HepG2 (cell line): ENCODE data around the gene COL26A1. TPM values are rescaled to one million over a fixed set of nuclear protein-coding genes. Genes with fewer than 3 reads are reported as not detected.

ENCODE experiments used
- ATAC-seq: fragments of 200-7000 bp; cut with Tn5 transposase; 3 replicates; pipeline ENCODE4 v1.9.1; 2020; ENCODE audit warnings: mild to moderate bottlenecking, moderate library complexity
- BruUV-seq: library from RNA; stranded (reverse); fragments of 400-500 nt; replicated peaks from 2 replicates; lab custom pipeline; 2021; lab: Mats Ljungman, UMichigan
- CTCF ChIA-PET: fragments of 300-600 bp; formaldehyde crosslinking; extraction: SDS; loops from one replicate; lab custom pipeline; 2021; ENCODE audit warnings: low total read pairs, inconsistent platforms, low intra/inter-chr PET ratio; lab: Yijun Ruan, JAX
- POLR2A ChIA-PET: fragments of 350-600 bp; sonication (Branson Sonifier 250); formaldehyde crosslinking; loops from one replicate; lab custom pipeline; 2020; ENCODE audit warnings: antibody characterized with exemption, inconsistent platforms; lab: Yijun Ruan, JAX
- DNase-seq: peaks from one replicate; pipeline ENCODE4 v3.0.0-alpha.2; 2015; ENCODE audit warnings: low spot score
- FAIRE-seq: peaks from 3 replicates; lab custom pipeline; 2011; peaks lifted over from hg19 to GRCh38; lab: Jason Lieb, UNC
- H2AFZ ChIP-seq: one replicate; pipeline ENCODE4 v1.6.1; 2011; ENCODE audit warnings: low read length, inconsistent platforms
- H3K27ac ChIP-seq: fragments of 300-600 bp; 3 replicates; pipeline ENCODE4 v1.8.0; 2011; ENCODE audit warnings: mixed run types, mild to moderate bottlenecking, mixed read lengths, low read length, inconsistent platforms; ENCODE audit not compliant: insufficient read depth; ENCODE audit errors: extremely low read length
- H3K27me3 ChIP-seq, 2 experiments: fragments of 200-600 bp in 1 of 2; 2 replicates in 1 of 2; 3 replicates in 1 of 2; pipeline versions ENCODE4 v1.6.0 to v1.8.0; 2011; ENCODE audit warnings: low read length in 2 of 2, mild to moderate bottlenecking in 2 of 2, moderate library complexity in 2 of 2, inconsistent platforms in 1 of 2; ENCODE audit not compliant: insufficient read depth in 2 of 2, control insufficient read depth in 1 of 2
- H3K36me3 ChIP-seq, 2 experiments: fragments of 200-600 bp in 1 of 2; replicated peaks in 1 of 2; 2 replicates in 1 of 2; 3 replicates in 1 of 2; pipeline versions ENCODE4 v1.5.1 to v1.8.0; 2011; ENCODE audit warnings: low read length in 2 of 2, inconsistent platforms in 1 of 2; ENCODE audit not compliant: insufficient read depth in 2 of 2, control insufficient read depth in 1 of 2
- H3K4me1 ChIP-seq: 2 replicates; pipeline ENCODE4 v1.5.1; 2012; ENCODE audit warnings: low read length, inconsistent platforms; ENCODE audit not compliant: insufficient read depth
- H3K4me2 ChIP-seq: 2 replicates; pipeline ENCODE4 v1.6.0; 2011; ENCODE audit warnings: low read depth, low read length, inconsistent platforms
- H3K4me3 ChIP-seq, 3 experiments: fragments of 200-600 bp in 1 of 3; sonication (generic), shearing (Covaris generic) in 1 of 3; replicated peaks in 1 of 3; 2 replicates each; pipeline ENCODE4 v1.5.1; 2011 to 2016; ENCODE audit warnings: low read length in 3 of 3, inconsistent platforms in 2 of 3, low read depth in 2 of 3, mild to moderate bottlenecking in 2 of 3, control low read depth in 1 of 3, mixed read lengths in 1 of 3; ENCODE audit not compliant: insufficient read depth in 1 of 3
- H3K79me2 ChIP-seq: one replicate; pipeline ENCODE4 v1.6.1; 2011; ENCODE audit warnings: low read length, inconsistent platforms; ENCODE audit not compliant: insufficient read depth
- H3K9ac ChIP-seq: 2 replicates; pipeline ENCODE4 v1.6.0; 2011; ENCODE audit warnings: mild to moderate bottlenecking, low read depth, low read length, inconsistent platforms; ENCODE audit not compliant: insufficient read depth
- H3K9me3 ChIP-seq: 2 replicates; pipeline ENCODE4 v1.5.1; 2012; ENCODE audit warnings: mild to moderate bottlenecking, low read length
- H4K20me1 ChIP-seq: 2 replicates; pipeline ENCODE4 v1.6.0; 2011; ENCODE audit warnings: inconsistent platforms, mild to moderate bottlenecking, low read length, moderate library complexity; ENCODE audit not compliant: insufficient read depth
- BHLHE40 ChIP-seq: IDR thresholded peaks from 2 replicates; pipeline ENCODE4 v1.6.1; 2011; ENCODE audit warnings: low read length, improper control_type of control experiment
- FOXC1 ChIP-seq: sonication (generic); formaldehyde crosslinking; IDR thresholded peaks from 2 replicates; pipeline ENCODE4 v1.8.0; 2022; ENCODE audit warnings: mild to moderate bottlenecking, missing genetic modification reagents, borderline replicate concordance
- GLMP ChIP-seq: sonication (generic); formaldehyde crosslinking; IDR thresholded peaks from 2 replicates; pipeline ENCODE4 v1.9.0; 2021; ENCODE audit warnings: missing genetic modification reagents, mild to moderate bottlenecking, borderline replicate concordance
- IRX3 ChIP-seq: sonication (generic); formaldehyde crosslinking; IDR thresholded peaks from 2 replicates; pipeline ENCODE4 v1.8.1; 2023; ENCODE audit warnings: mild to moderate bottlenecking, low read depth, missing genetic modification reagents, borderline replicate concordance
- ZNF3 ChIP-seq: IDR thresholded peaks from 2 replicates; pipeline ENCODE4 v1.7.0; 2017; ENCODE audit warnings: inconsistent platforms
- ZNF333 ChIP-seq: sonication (generic); formaldehyde crosslinking; IDR thresholded peaks from 2 replicates; pipeline ENCODE4 v1.4.0; 2020; ENCODE audit warnings: mild to moderate bottlenecking, missing genetic modification reagents, borderline replicate concordance
- ZNF383 ChIP-seq: sonication (generic); formaldehyde crosslinking; IDR thresholded peaks from 2 replicates; pipeline ENCODE4 v1.4.0; 2020; ENCODE audit warnings: missing genetic modification reagents, mild to moderate bottlenecking, borderline replicate concordance
- ZNF781 ChIP-seq: sonication (generic); formaldehyde crosslinking; IDR thresholded peaks from 2 replicates; pipeline ENCODE4 v1.5.1; 2020; ENCODE audit warnings: borderline replicate concordance, mild to moderate bottlenecking, missing genetic modification reagents; ENCODE audit errors: not compliant biosample characterization
- WGBS: methylation state at CpG from one replicate; pipeline ENCODE4 v1.1.6; 2017; ENCODE audit warnings: low lambda C conversion rate; 5-methylcytosine and 5-hydroxymethylcytosine counted together
- in situ Hi-C: cut with HindIII; loops from 2 replicates; pipeline ENCODE4 v1.10.0; 2017; ENCODE audit warnings: low pct_unique_long_range_greater_than_20kb; ENCODE audit not compliant: extremely low pct_ligation_motif_present
- intact Hi-C: fragments of 100-400 bp; cut with micrococcal nuclease; formaldehyde crosslinking; loops from one replicate; pipeline ENCODE4 v1.10.0; 2022; ENCODE audit not compliant: unreplicated experiment
- polyA plus RNA-seq, 8 experiments: library from polyadenylated mRNA; depleted of rRNA in 3 of 8; stranded (reverse) in 7 of 8; unstranded in 1 of 8; fragments of >200 nt; fragmentation: Illumina TruSeq in 4 of 8; extraction: Trizol in 4 of 8; gene quantifications; 2 replicates each; pipeline versions ENCODE4 v1.2.1 to v1.2.3, GENCODE V29; 2011 to 2016; ENCODE audit warnings: low read depth in 4 of 8, missing spikeins in 1 of 8, mixed read lengths in 1 of 8; ENCODE audit not compliant: insufficient read depth in 1 of 8
- total RNA-seq, 5 experiments: library from RNA; depleted of rRNA; stranded (reverse); fragments of >200 nt; fragmentation: Illumina TruSeq; extraction: Trizol; gene quantifications; 2 replicates each; pipeline ENCODE4 v1.2.3, GENCODE V29; 2016; ENCODE audit warnings: low read depth in 1 of 5

Gene COL26A1
- total and polyA plus RNA-seq, 2 of the 13 experiments (the other 11 are each of a cell fraction or from before 2014, with no cell fraction given): 7.8 to 9.2 TPM

GRCh38 chr7:101381549-101382111, 19.0 kb downstream of the COL26A1 start:
- intact Hi-C loops: no loop called here
- Histone ChIP-seq H3K36me3 (no peaks in the 10 kb centered on the region), H3K4me2 (no peak overlapping the region), H3K4me1 (peaks cover 10% of the 10 kb centered on the region), H3K27ac (no peak overlapping the region), H3K79me2 (no peaks in the 10 kb centered on the region), H3K4me3 (no peak overlapping the region), H4K20me1 (no peaks in the 10 kb centered on the region), H3K9me3 (no peaks in the 10 kb centered on the region), H3K27me3 (no peaks in the 10 kb centered on the region; a peak in 1 of 5 replicates), H2AFZ (no peak overlapping the region), H3K9ac (no peak overlapping the region)
- FAIRE-seq: no peak
- ChIA-PET POLR2A (interaction anchor here (1.0 kb wide), 1 partner anchor 15 kb away, joined by 3 read pairs; no protein-coding TSS in a partner anchor), CTCF (no interaction called here)
- ATAC-seq: no peak
- BruUV-seq: no TSS peak
- in situ Hi-C loops: no loop called here
- DNase-seq: no peak
- TF ChIP-seq IRX3 (no peak), FOXC1 (CRISPR knock-in tag) (no peak), ZNF383 (no peak), ZNF781 (CRISPR knock-in tag) (no peak), GLMP (CRISPR knock-in tag) (no peak), ZNF3 (no peak), BHLHE40 (no peak), ZNF333 (CRISPR knock-in tag) (no peak)
- WGBS: 78% methylated on average over 5 of the region's 5 CpGs
